Measurements from ENCODE around the gene HEPACAM.

Gene HEPACAM

DNA sequence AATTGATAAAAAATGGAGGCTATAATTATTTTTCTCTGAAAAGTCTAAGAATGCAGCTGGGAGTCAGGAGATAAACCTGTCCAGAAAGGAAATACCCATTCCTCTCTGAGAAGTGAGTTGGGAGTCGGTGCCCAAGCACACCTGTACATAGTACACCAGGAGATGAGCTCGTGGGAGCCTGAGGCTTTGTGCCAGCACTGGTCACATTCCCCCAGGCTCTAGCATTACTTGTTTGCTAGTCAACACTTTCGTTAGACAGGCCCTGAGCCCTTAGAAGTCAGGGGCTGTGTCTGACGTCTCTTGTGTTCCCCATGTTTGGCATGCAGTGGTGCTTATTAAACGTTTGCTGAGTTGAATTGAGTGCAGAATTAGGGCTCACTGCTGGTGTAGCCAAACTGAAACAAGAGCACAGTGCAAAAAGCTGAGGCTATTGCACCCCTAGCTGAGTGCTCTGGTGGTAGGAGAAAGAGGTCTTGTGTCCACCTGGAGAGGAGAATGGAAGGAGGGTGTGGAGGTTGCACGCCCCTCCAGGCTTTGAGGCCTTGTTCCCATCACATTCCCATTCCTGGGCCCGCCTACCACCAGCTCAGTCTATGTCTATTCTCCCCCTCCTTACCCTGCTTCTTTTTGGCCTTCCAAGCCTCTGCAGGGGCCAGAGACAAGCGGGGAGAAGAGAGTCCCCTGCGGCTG is 45.0 kb downstream of the HEPACAM start:
- no peaks in the 10 kb centered on the region for H3K79me2 ChIP-seq (ENCODE audit: control insufficient read depth, low read length)

DNA sequence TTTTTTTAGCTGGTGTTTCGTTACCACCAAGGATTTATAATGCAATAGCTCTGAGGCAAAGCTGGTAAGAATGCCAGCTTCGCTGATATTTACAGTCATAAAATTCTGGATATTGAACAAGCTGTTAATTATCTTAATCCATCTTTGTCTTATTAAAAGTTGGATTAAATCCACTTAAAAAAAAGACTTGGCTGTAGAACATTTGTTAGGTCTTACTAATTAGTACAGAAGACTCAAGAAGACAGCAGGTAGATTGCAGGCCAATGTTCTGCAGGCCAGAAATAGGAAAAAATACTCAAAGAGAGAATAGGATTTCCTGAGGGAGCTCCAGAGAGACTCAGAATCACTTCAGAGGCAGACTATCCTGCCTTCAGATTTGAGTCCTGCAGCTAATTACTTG is 45.7 kb downstream of the HEPACAM start:
- H3K9me2 ChIP-seq (replicated peaks; ENCODE audit: control insufficient read depth, low read length): no peaks in the 10 kb centered on the region
- H3K36me3 ChIP-seq (ENCODE audit: control insufficient read depth, low read length): no peaks in the 10 kb centered on the region
- no peaks in the 10 kb centered on the region for H3K9me3 ChIP-seq (ENCODE audit: control insufficient read depth, insufficient read depth, low read length)
- peaks cover 6% of the 10 kb centered on the region; the same call in 1 of the 2 replicates for H3K27me3 ChIP-seq (ENCODE audit: control insufficient read depth, low read length)
- no peaks in the 10 kb centered on the region for H3K4me1 ChIP-seq (ENCODE audit: control insufficient read depth, low read length)
- H3K79me2 ChIP-seq (ENCODE audit: control insufficient read depth, low read length): no peaks in the 10 kb centered on the region
- no peaks in the 10 kb centered on the region for H3F3A ChIP-seq (ENCODE audit: control insufficient read depth, insufficient read depth)
- TF ChIP-seq EZH2phosphoT487 (IDR thresholded peaks at IDR 0.05; ENCODE audit: borderline replicate concordance, low read length): no peak
- TF ChIP-seq, protein P1, sequence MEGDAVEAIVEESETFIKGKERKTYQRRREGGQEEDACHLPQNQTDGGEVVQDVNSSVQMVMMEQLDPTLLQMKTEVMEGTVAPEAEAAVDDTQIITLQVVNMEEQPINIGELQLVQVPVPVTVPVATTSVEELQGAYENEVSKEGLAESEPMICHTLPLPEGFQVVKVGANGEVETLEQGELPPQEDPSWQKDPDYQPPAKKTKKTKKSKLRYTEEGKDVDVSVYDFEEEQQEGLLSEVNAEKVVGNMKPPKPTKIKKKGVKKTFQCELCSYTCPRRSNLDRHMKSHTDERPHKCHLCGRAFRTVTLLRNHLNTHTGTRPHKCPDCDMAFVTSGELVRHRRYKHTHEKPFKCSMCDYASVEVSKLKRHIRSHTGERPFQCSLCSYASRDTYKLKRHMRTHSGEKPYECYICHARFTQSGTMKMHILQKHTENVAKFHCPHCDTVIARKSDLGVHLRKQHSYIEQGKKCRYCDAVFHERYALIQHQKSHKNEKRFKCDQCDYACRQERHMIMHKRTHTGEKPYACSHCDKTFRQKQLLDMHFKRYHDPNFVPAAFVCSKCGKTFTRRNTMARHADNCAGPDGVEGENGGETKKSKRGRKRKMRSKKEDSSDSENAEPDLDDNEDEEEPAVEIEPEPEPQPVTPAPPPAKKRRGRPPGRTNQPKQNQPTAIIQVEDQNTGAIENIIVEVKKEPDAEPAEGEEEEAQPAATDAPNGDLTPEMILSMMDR (IDR thresholded peaks at IDR 0.05; ENCODE audit: low read depth, low read length, poor library complexity, severe bottlenecking): no peak
- no peak overlapping the region for H3K4me2 ChIP-seq (ENCODE audit: low read length)
- H4K20me1 ChIP-seq (ENCODE audit: control insufficient read depth, insufficient read depth, low read depth, low read length): no peaks in the 10 kb centered on the region
- H3K4me3 ChIP-seq (ENCODE audit: low read length): no peak overlapping the region
- no peak overlapping the region for H3K27ac ChIP-seq (ENCODE audit: low read depth, low read length)

More for the DNA sequence above, 45.0 kb downstream of the HEPACAM start:
- Histone ChIP-seq H3F3A (ENCODE audit: control insufficient read depth, insufficient read depth) (no peaks in the 10 kb centered on the region), H3K27me3 (ENCODE audit: control insufficient read depth, low read length) (peaks cover 6% of the 10 kb centered on the region; the same call in 1 of the 2 replicates), H3K4me3 (ENCODE audit: low read length) (no peak overlapping the region), H3K9me3 (ENCODE audit: control insufficient read depth, insufficient read depth, low read length) (no peaks in the 10 kb centered on the region), H3K27ac (ENCODE audit: low read depth, low read length) (no peak overlapping the region), H3K4me2 (ENCODE audit: low read length) (no peak overlapping the region), H3K36me3 (ENCODE audit: control insufficient read depth, low read length) (no peaks in the 10 kb centered on the region), H3K4me1 (ENCODE audit: control insufficient read depth, low read length) (no peaks in the 10 kb centered on the region), H4K20me1 (ENCODE audit: control insufficient read depth, insufficient read depth, low read depth, low read length) (no peaks in the 10 kb centered on the region), H3K9me2 (replicated peaks; ENCODE audit: control insufficient read depth, low read length) (no peaks in the 10 kb centered on the region)
- TF ChIP-seq, protein P1 (IDR thresholded peaks at IDR 0.05; ENCODE audit: low read depth, low read length, poor library complexity, severe bottlenecking): no peak
- no peak for TF ChIP-seq EZH2phosphoT487 (IDR thresholded peaks at IDR 0.05; ENCODE audit: borderline replicate concordance, low read length)

DNA sequence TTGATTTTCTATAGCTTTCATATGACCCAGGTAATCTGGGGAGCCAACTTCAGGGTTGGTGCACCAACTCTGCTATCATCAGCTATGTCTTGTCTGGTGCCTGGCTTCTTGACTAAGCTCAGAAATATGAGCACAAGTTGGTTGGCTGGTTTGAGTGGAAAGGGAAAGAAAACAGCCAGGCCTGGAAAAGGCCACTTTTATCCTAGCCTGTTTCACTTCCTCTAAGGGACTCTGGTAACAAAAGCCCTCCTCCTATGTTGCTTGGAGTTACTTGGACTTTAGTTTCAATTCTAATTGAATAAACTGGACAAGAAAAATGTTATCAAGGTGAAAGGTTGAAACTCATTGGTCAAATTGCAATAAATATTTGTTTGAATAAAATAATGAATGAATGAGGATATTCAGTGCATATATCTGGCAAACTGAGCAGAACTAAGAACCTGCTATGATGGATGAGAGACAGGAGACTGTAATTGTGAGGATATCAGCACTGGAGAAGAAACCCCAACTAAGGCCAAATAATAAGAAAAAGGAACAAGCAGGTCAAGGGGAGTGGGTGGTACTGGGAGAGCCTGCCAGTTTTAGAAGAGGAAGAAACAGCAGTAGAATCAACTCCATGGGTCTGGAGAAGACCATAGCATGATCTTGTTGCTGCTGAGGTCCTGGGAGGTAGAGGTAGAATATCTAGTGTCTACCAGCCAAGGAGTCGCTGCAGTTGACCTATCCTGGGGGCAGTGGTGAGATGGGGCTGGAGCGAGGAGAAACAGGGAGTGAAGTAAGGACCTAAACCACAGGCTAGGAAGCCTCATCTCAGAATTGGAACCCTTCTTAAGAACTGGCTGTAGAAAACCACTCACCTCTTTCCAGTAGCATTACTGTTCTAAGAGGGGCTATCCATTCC is 46.4 kb downstream of the HEPACAM start:
- Histone ChIP-seq H3K27me3 (ENCODE audit: control insufficient read depth, low read length) (peaks cover 12% of the 10 kb centered on the region), H3F3A (ENCODE audit: control insufficient read depth, insufficient read depth) (no peaks in the 10 kb centered on the region), H3K36me3 (ENCODE audit: control insufficient read depth, low read length) (no peaks in the 10 kb centered on the region), H3K27ac (ENCODE audit: low read depth, low read length) (no peak overlapping the region), H3K79me2 (ENCODE audit: control insufficient read depth, low read length) (no peaks in the 10 kb centered on the region), H3K4me3 (ENCODE audit: low read length) (no peak overlapping the region), H3K9me3 (ENCODE audit: control insufficient read depth, insufficient read depth, low read length) (no peaks in the 10 kb centered on the region), H3K9me2 (replicated peaks; ENCODE audit: control insufficient read depth, low read length) (no peaks in the 10 kb centered on the region), H4K20me1 (ENCODE audit: control insufficient read depth, insufficient read depth, low read depth, low read length) (no peaks in the 10 kb centered on the region), H3K4me2 (ENCODE audit: low read length) (no peak overlapping the region), H3K4me1 (ENCODE audit: control insufficient read depth, low read length) (no peaks in the 10 kb centered on the region)
- no peak for TF ChIP-seq EZH2phosphoT487 (IDR thresholded peaks at IDR 0.05; ENCODE audit: borderline replicate concordance, low read length)
- TF ChIP-seq, protein P1 (IDR thresholded peaks at IDR 0.05; ENCODE audit: low read depth, low read length, poor library complexity, severe bottlenecking): no peak
